ENCODE measurements around the gene RPS14. TPM values are rescaled to one million over a fixed set of nuclear protein-coding genes. Genes with fewer than 3 reads are reported as not detected.

The RPS14 gene
- total and polyA plus RNA-seq, 9 of the 15 experiments (the other 6 are each of a cell fraction or from before 2014, with no cell fraction given) = 1,824 to 5,983 (median 3,017) TPM

GRCh38 chr5:150443242-150444075 is 6.1 kb downstream of the RPS14 start:
- no peak overlapping the region for H3K9ac ChIP-seq (ENCODE audit: insufficient read depth in 1 of 2, low read depth in 2 of 2, low read length in 2 of 2)
- H3K27ac ChIP-seq (ENCODE audit: extremely low read depth, low read depth, low read length) = no peak overlapping the region
- ATAC-seq (peak; percentile 55), DNase-seq (ENCODE audit: extremely low read depth in 1 of 4, low spot score in 3 of 4) (peak in 1 of 4 experiments; percentile 30), FAIRE-seq (no peak)
- no peak overlapping the region for H2AFZ ChIP-seq (ENCODE audit: low read depth, low read length)
- H3K4me2 ChIP-seq (ENCODE audit: insufficient read depth, low read length) = no peak overlapping the region
- in situ Hi-C loops (cut with MboI) (no loop called here), intact Hi-C loops (cut with micrococcal nuclease) (no loop called here)
- peaks cover 28% of the 10 kb centered on the region for H3K79me2 ChIP-seq (ENCODE audit: control insufficient read depth, insufficient read depth, low read length)
- H3K4me1 ChIP-seq (replicated peaks in 1 of 2; ENCODE audit: control insufficient read depth in 2 of 2, insufficient read depth in 2 of 2, low read length in 2 of 2) = peaks cover 11 to 21% of the 10 kb centered on the region in 2 experiments; a peak in 4 of 5 replicates
- 83% methylated on average over 14 of the region's 15 CpGs for WGBS (ENCODE audit: insufficient coverage, low coverage, missing lambda C conversion rate)
- ChIA-PET CTCF (ENCODE audit: low intra/inter-chr PET ratio) (interaction anchor here (0.6 kb wide), 1 partner anchor 20 kb away, joined by 3 read pairs; no protein-coding TSS in a partner anchor), POLR2A (interaction anchor here (0.6 to 3.7 kb wide), 9 partner anchors 8 to 246 kb away, joined by 3 to 17 read pairs (median 3); no protein-coding TSS in a partner anchor)
- H3K36me3 ChIP-seq (ENCODE audit: control insufficient read depth, insufficient read depth, low read length) = peaks cover 54% of the 10 kb centered on the region
- H3K4me3 ChIP-seq = no peak overlapping the region
- no peaks in the 10 kb centered on the region for H3K27me3 ChIP-seq (ENCODE audit: control insufficient read depth in 2 of 2, insufficient read depth in 2 of 2, low read length in 2 of 2)
- BruUV-seq (replicated peaks) = no TSS peak
- H3K9me1 ChIP-seq (ENCODE audit: control insufficient read depth, insufficient read depth, low read length) = no peaks in the 10 kb centered on the region
- peaks cover 32% of the 10 kb centered on the region for H4K20me1 ChIP-seq (replicated peaks; ENCODE audit: control insufficient read depth, insufficient read depth, low read length)
- H3K9me3 ChIP-seq (replicated peaks; ENCODE audit: control insufficient read depth, insufficient read depth, low read depth, low read length) = no peaks in the 10 kb centered on the region
- TF ChIP-seq, protein P1, sequence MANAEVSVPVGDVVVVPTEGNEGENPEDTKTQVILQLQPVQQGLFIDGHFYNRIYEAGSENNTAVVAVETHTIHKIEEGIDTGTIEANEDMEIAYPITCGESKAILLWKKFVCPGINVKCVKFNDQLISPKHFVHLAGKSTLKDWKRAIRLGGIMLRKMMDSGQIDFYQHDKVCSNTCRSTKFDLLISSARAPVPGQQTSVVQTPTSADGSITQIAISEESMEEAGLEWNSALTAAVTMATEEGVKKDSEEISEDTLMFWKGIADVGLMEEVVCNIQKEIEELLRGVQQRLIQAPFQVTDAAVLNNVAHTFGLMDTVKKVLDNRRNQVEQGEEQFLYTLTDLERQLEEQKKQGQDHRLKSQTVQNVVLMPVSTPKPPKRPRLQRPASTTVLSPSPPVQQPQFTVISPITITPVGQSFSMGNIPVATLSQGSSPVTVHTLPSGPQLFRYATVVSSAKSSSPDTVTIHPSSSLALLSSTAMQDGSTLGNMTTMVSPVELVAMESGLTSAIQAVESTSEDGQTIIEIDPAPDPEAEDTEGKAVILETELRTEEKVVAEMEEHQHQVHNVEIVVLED (CRISPR knock-in tag; IDR thresholded peaks at IDR 0.05) = no peak
- TF ChIP-seq, protein P2, sequence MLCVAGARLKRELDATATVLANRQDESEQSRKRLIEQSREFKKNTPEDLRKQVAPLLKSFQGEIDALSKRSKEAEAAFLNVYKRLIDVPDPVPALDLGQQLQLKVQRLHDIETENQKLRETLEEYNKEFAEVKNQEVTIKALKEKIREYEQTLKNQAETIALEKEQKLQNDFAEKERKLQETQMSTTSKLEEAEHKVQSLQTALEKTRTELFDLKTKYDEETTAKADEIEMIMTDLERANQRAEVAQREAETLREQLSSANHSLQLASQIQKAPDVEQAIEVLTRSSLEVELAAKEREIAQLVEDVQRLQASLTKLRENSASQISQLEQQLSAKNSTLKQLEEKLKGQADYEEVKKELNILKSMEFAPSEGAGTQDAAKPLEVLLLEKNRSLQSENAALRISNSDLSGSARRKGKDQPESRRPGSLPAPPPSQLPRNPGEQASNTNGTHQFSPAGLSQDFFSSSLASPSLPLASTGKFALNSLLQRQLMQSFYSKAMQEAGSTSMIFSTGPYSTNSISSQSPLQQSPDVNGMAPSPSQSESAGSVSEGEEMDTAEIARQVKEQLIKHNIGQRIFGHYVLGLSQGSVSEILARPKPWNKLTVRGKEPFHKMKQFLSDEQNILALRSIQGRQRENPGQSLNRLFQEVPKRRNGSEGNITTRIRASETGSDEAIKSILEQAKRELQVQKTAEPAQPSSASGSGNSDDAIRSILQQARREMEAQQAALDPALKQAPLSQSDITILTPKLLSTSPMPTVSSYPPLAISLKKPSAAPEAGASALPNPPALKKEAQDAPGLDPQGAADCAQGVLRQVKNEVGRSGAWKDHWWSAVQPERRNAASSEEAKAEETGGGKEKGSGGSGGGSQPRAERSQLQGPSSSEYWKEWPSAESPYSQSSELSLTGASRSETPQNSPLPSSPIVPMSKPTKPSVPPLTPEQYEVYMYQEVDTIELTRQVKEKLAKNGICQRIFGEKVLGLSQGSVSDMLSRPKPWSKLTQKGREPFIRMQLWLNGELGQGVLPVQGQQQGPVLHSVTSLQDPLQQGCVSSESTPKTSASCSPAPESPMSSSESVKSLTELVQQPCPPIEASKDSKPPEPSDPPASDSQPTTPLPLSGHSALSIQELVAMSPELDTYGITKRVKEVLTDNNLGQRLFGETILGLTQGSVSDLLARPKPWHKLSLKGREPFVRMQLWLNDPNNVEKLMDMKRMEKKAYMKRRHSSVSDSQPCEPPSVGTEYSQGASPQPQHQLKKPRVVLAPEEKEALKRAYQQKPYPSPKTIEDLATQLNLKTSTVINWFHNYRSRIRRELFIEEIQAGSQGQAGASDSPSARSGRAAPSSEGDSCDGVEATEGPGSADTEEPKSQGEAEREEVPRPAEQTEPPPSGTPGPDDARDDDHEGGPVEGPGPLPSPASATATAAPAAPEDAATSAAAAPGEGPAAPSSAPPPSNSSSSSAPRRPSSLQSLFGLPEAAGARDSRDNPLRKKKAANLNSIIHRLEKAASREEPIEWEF (CRISPR knock-in tag; IDR thresholded peaks at IDR 0.05) = no peak
- TF ChIP-seq POLR2A (conservative IDR thresholded peaks at IDR 0.05) (peak; percentile 91), PML (IDR thresholded peaks at IDR 0.05; ENCODE audit: low read length) (peak; percentile 71), ZNF644 (tag; IDR thresholded peaks at IDR 0.05; ENCODE audit: low read depth) (no peak), ZBED1 (IDR thresholded peaks at IDR 0.05) (0 out of 2 replicates have a peak, but pooled peaks have one; percentile 60), ZFP30 (CRISPR knock-in tag; IDR thresholded peaks at IDR 0.05; ENCODE audit: borderline replicate concordance) (no peak), POLR2AphosphoS5 (IDR thresholded peaks at IDR 0.05; ENCODE audit: control insufficient read depth, insufficient read depth, low read depth, low read length) (peak; percentile 21; the same call in 1 of the 2 replicates), CHD2 (IDR thresholded peaks at IDR 0.05; ENCODE audit: low read depth, low read length) (no peak), RB1 (IDR thresholded peaks at IDR 0.05; ENCODE audit: low read depth) (no peak), TEAD4 (IDR thresholded peaks at IDR 0.05; ENCODE audit: low read length) (peak; percentile 8; the same call in 1 of the 2 replicates), TEAD4 (CRISPR knock-in tag; IDR thresholded peaks at IDR 0.05; ENCODE audit: borderline replicate concordance) (no peak), NFATC3 (IDR thresholded peaks at IDR 0.05) (0 out of 2 replicates have a peak, but pooled peaks have one; percentile 34), ZNF121 (CRISPR knock-in tag; conservative IDR thresholded peaks at IDR 0.05) (no peak)
- TF ChIP-seq, protein P3, sequence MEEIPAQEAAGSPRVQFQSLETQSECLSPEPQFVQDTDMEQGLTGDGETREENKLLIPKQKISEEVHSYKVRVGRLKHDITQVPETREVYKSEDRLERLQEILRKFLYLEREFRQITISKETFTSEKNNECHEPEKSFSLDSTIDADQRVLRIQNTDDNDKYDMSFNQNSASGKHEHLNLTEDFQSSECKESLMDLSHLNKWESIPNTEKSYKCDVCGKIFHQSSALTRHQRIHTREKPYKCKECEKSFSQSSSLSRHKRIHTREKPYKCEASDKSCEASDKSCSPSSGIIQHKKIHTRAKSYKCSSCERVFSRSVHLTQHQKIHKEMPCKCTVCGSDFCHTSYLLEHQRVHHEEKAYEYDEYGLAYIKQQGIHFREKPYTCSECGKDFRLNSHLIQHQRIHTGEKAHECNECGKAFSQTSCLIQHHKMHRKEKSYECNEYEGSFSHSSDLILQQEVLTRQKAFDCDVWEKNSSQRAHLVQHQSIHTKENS (CRISPR knock-in tag; IDR thresholded peaks at IDR 0.05) = no peak
